ENCODE measurements around the gene TIMM29. TPM values are rescaled to one million over a fixed set of nuclear protein-coding genes. Genes with fewer than 3 reads are reported as not detected.

The TIMM29 gene
- total RNA-seq, 2 donors from 2014 or later: 34.9 to 47.9 TPM

GRCh38 chr19:10896851-10897526 is 31.6 kb upstream of the TIMM29 start:
- intact Hi-C loops (cut with DNase I): no loop called here
- TF ChIP-seq POLR2AphosphoS5 (IDR thresholded peaks at IDR 0.05): peak; percentile 72
- TF ChIP-seq, protein P1, sequence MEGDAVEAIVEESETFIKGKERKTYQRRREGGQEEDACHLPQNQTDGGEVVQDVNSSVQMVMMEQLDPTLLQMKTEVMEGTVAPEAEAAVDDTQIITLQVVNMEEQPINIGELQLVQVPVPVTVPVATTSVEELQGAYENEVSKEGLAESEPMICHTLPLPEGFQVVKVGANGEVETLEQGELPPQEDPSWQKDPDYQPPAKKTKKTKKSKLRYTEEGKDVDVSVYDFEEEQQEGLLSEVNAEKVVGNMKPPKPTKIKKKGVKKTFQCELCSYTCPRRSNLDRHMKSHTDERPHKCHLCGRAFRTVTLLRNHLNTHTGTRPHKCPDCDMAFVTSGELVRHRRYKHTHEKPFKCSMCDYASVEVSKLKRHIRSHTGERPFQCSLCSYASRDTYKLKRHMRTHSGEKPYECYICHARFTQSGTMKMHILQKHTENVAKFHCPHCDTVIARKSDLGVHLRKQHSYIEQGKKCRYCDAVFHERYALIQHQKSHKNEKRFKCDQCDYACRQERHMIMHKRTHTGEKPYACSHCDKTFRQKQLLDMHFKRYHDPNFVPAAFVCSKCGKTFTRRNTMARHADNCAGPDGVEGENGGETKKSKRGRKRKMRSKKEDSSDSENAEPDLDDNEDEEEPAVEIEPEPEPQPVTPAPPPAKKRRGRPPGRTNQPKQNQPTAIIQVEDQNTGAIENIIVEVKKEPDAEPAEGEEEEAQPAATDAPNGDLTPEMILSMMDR (IDR thresholded peaks at IDR 0.05): peak in 1 of 4 experiments; percentile 2
- no peak for TF ChIP-seq POLR2A (IDR thresholded peaks at IDR 0.05)
- H3K9me3 ChIP-seq: no peaks in the 10 kb centered on the region
- peaks cover 6% of the 10 kb centered on the region for H3K4me1 ChIP-seq (replicated peaks)
- no peaks in the 10 kb centered on the region for H3K36me3 ChIP-seq
- 31% methylated on average over 7 of the region's 7 CpGs for WGBS
- H3K4me3 ChIP-seq: no peak overlapping the region
- peak overlapping the region; percentile 17 to 43 for H3K27ac ChIP-seq
- H3K27me3 ChIP-seq (replicated peaks; ENCODE audit: insufficient read depth): no peaks in the 10 kb centered on the region
- peak; percentile 71 for DNase-seq (ENCODE audit: low spot score)

DNA sequence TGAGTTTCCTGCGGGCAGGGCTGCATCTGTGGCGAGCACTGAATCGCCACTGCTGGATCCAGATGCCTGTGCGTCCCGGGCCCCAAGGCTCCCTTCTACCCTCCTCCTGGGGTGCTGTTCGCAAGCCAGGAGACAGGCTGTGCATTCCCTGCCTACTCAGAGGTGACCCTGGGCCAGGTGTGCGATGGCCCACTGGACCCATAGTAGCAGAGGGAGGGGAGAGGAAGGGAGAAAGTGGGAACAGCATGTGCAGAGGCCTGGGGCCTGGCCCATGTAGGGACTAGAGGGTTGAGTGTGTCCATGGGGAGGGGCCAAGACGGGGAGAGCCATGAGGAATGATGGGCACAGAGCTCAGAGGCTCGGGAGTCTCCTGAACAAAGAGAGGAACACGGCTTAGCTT is 30.0 kb upstream of the TIMM29 start:
- no peaks in the 10 kb centered on the region for H3K9me3 ChIP-seq
- H3K4me3 ChIP-seq: no peak overlapping the region
- no peaks in the 10 kb centered on the region for H3K36me3 ChIP-seq
- intact Hi-C loops (cut with DNase I): no loop called here
- peaks cover 4% of the 10 kb centered on the region for H3K4me1 ChIP-seq (replicated peaks)
- 53% methylated on average over 8 of the region's 10 CpGs for WGBS
- H3K27ac ChIP-seq: peak overlapping the region in 1 of 2 donors; percentile 72
- TF ChIP-seq POLR2A (IDR thresholded peaks at IDR 0.05) (no peak), POLR2AphosphoS5 (IDR thresholded peaks at IDR 0.05) (no peak)
- TF ChIP-seq, protein P1 (IDR thresholded peaks at IDR 0.05): no peak
- DNase-seq (ENCODE audit: low spot score): no peak
- no peaks in the 10 kb centered on the region for H3K27me3 ChIP-seq (replicated peaks; ENCODE audit: insufficient read depth)

- 34% methylated on average over 7 of the region's 10 CpGs for WGBS
- Histone ChIP-seq H3K4me1 (replicated peaks) (peaks cover 4% of the 10 kb centered on the region), H3K36me3 (no peaks in the 10 kb centered on the region), H3K4me3 (no peak overlapping the region), H3K9me3 (no peaks in the 10 kb centered on the region), H3K27ac (peak overlapping the region; percentile 61 to 72), H3K27me3 (replicated peaks; ENCODE audit: insufficient read depth) (no peaks in the 10 kb centered on the region)
- intact Hi-C loops (cut with DNase I): no loop called here
- DNase-seq (ENCODE audit: low spot score): peak; percentile 66
- TF ChIP-seq POLR2AphosphoS5 (IDR thresholded peaks at IDR 0.05) (peak; percentile 10), POLR2A (IDR thresholded peaks at IDR 0.05) (no peak)
Measured at GRCh38 chr19:10899151-10899653, 29.4 kb upstream of the TIMM29 start.

DNA sequence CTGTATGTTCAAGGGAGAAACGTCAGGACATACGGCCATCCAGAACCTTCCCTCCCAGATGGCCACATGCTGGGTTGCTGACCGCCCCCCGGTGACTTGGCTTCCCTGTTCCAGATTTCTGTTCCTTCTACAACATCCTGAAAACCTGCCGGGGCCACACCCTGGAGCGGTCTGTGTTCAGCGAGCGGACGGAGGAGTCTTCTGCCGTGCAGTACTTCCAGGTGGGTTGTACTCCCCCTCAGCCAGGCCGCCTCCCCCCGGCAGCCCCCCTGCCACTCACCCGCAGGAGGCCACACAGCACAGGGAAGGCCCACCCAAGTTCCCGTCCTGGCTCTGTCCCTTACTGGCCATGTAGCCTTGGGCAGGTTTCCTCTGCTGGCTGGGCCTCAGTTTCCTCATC is 20.7 kb upstream of the TIMM29 start:
- Histone ChIP-seq H3K4me3 (no peak overlapping the region), H3K36me3 (peaks cover 2 to 13% of the 10 kb centered on the region in 2 donors), H3K27ac (no peak overlapping the region), H3K9me3 (no peaks in the 10 kb centered on the region), H3K4me1 (replicated peaks) (no peaks in the 10 kb centered on the region), H3K27me3 (replicated peaks; ENCODE audit: insufficient read depth) (no peaks in the 10 kb centered on the region)
- intact Hi-C loops (cut with DNase I): no loop called here
- WGBS: 91% methylated on average over 13 of the region's 14 CpGs
- DNase-seq (ENCODE audit: low spot score): no peak
- TF ChIP-seq POLR2A (IDR thresholded peaks at IDR 0.05) (no peak), POLR2AphosphoS5 (IDR thresholded peaks at IDR 0.05) (no peak)
- TF ChIP-seq, protein P1 (IDR thresholded peaks at IDR 0.05): no peak

DNA sequence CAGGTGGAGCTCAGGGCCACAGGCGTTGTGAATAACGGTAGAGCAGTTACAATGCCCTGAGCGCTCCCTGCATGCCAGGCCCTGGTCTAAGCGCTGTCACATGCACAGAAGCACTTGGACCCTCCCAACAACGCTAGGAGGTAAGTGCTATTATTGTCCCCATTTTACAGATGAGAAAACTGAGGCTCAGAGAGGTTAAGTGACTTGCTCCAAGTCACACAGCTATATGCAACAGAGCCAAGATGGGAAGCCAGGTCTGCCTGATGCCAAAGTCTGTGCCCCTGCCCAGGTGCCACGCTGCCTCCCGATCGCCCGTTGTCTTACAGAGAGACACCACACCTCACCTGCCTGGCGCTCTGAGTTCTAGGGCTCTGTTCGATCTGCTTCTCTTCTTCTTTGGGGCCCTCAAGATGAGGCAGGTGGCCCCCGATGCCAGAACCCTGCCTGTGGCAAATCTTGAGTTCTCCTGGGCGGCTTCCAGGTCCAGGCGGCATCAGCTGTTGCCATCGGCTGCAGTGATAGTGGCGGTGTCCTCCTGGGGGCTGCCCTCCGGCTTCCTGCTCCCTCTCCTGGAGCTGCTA is 20.1 kb upstream of the TIMM29 start:
- no peak for DNase-seq (ENCODE audit: low spot score)
- 96% methylated on average over 17 of the region's 17 CpGs for WGBS
- TF ChIP-seq, protein P1 (IDR thresholded peaks at IDR 0.05): no peak
- Histone ChIP-seq H3K36me3 (peaks cover 2 to 13% of the 10 kb centered on the region in 2 donors), H3K27me3 (replicated peaks; ENCODE audit: insufficient read depth) (no peaks in the 10 kb centered on the region), H3K4me1 (replicated peaks) (no peaks in the 10 kb centered on the region), H3K4me3 (no peak overlapping the region), H3K9me3 (no peaks in the 10 kb centered on the region), H3K27ac (no peak overlapping the region)
- intact Hi-C loops (cut with DNase I): no loop called here

Data from prostate gland (tissue), 2 donors.